GM21717 (cell line): ENCODE measurements around the gene GREB1.

Source experiments
- ATAC-seq: cut with Tn5 transposase; IDR thresholded peaks from one replicate; pipeline ENCODE4 v1.9.1; 2021; ENCODE audit warnings: mild to moderate bottlenecking, moderate library complexity; ENCODE audit not compliant: unreplicated experiment

The GREB1 gene

DNA sequence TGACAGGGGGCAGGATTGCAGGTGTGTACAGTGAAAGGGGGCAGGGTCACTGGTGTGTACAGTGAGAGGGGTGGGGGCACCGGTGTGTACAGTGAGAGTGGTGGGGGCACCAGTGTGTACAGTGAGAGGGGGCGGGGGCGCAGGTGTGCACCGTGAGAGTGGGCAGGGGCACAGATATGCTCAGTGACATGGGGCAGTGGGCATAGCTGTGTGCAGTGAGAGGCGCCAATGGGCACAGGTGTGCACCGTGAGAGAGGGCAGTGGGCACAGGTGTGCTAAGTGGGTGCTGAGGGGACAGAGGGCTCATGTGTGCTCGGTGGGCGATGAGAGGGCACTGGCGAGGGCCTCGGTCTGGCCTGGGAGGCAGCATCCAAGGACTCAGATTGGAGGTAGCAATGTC lies 63.0 kb downstream of the GREB1 start:
- ATAC-seq, result no peak

DNA sequence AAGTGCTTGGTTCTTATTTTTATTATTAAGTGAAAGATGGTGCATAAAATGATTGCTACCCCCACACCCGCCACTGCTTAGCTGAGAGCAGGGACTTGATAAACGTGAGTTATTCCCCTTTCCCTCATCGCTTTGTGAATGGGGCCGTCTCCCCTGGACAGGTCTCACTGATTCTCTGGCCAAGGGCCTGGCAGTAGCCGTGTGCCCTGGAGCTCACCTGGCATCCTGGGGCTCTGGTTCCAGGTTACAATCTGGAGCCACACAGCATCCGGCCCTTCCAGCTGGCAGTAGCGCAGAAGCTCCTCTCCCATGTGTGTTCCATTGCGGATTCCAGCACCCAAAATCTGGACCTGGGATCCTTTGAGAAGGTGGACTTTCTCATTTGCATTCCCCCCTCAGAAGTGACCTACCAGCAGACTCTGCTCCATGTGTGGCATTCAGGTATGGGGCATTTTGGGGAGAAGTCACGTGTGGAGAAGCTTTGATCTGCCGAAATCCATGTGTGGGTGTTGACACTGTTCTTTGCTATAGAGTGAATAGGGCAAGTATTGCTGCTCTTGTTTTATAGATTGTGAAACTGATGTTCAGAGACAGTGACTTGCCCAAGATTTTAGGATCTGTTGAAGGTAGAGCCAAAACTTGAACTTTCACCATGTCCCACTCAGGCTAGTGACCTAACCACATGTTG lies 63.8 kb downstream of the GREB1 start:
- no peak for ATAC-seq

- ATAC-seq, result no peak
These were observed 64.4 kb downstream of the GREB1 start for GRCh38 chr2:11598228-11598731.

DNA sequence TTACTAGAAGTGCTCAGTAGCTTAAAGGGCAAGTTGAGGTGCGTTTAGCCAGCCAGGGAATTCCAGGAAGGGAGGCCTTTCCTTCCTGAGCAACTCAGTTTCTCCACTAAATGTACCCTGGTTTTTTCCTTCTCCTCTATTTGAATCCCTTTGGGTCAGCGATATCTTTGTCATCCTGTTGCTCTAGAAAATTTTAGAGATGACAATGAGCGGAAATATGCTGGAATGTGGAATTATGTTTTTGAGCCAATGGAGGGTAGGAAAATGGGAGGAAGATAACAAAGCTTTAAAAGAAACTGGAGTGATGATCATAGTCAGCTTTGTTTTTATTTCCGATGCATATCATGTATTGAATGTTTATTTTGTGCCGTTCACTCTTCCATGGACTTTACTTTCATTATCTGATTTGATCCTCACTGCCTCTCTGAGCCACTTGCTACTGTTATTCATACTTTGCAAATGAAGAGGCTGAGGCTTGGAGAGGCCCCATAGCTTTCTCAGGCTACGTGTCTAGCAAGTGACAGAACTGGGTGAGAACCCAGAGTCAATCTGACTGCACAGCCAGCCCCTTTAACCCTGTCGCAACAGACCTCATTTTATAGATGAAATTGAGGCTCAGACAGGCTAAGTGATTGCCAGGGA lies 68.8 kb downstream of the GREB1 start:
- ATAC-seq, result no peak

DNA sequence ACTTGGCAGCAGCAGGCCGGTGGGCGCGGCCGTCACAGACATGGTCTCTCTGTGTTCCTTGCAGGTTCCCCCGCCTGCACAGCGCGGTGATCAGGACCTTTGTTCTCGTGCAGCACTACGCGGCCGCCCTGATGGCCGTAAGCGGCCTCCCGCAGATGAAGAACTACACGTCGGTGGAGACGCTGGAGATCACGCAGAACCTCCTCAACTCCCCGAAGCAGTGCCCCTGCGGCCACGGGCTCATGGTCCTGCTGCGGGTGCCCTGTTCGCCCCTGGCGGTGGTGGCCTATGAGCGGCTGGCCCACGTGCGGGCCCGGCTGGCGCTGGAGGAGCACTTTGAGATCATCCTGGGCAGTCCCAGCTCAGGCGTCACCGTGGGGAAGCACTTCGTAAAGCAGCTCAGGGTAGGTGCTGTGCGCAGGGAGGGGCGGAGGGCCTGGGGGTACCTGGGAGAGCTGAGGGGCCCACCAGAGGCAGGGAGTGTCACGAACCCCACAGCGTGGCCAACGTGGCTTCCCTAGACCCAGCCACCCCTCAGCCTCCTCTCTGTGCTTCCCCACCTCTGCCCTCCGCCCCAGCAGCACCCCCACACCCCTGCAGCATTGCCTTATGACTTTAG lies 76.9 kb downstream of the GREB1 start:
- ATAC-seq, result no peak

DNA sequence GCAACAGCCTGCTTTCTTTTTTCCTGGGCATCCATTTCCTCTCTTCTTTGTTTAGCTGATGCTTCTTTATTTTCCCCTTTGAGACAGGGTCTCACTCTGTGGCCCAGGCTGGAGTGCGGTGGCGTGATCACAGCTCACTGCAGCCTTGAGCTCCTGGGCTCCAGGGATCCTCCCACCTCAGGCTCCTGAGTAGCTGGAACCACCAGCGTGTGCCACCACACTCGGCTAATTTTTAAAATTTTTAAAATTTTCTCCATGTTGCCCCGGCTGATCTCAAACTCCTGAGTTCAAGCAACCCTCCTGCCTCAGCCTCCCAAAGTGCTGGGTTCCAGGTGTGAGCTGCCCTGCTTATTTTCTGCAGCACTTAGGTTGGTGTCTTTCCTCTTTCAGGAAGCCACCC lies 77.4 kb downstream of the GREB1 start:
- no peak for ATAC-seq

GRCh38 chr2:11612553-11613215 lies 78.8 kb downstream of the GREB1 start:
- no peak for ATAC-seq

DNA sequence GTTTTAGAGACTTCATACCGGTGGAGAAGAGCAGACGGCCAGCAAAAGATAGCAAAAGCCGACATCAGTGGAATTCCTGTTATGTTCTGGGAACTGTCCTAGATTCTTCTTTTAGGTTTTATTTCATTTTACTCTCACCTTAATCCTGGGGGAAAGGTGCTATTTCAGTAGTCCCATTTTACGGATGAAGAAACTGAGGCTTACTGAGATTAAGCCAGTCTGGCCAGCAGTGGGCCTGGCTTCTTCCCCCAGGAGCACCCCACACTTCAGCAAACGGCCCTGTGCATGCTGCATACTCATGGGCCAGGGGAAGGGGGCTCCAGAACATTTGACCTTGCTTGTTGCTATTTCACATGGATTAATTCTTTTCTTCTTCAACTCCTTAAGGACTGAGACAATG lies 79.5 kb downstream of the GREB1 start:
- no peak for ATAC-seq

DNA sequence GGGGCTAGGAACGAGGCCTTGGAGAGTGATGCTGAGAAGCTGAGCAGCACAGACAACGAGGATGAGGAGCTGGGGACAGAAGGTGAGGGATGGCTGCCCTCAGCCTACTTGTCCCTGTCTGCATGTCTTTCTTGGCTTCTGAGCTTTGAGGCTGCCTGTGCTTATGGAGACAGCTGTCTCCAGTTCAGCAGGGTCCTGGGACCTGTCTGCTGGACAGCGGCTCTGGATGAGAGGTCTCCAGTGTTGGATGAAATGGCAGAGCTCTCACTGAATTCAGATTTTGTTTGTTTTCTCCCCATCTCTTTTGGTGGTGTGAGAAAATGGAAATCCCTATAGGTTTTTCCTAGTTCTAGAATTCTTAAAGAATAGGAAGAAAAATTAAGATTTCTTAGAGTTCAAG lies 81.4 kb downstream of the GREB1 start:
- no peak for ATAC-seq

DNA sequence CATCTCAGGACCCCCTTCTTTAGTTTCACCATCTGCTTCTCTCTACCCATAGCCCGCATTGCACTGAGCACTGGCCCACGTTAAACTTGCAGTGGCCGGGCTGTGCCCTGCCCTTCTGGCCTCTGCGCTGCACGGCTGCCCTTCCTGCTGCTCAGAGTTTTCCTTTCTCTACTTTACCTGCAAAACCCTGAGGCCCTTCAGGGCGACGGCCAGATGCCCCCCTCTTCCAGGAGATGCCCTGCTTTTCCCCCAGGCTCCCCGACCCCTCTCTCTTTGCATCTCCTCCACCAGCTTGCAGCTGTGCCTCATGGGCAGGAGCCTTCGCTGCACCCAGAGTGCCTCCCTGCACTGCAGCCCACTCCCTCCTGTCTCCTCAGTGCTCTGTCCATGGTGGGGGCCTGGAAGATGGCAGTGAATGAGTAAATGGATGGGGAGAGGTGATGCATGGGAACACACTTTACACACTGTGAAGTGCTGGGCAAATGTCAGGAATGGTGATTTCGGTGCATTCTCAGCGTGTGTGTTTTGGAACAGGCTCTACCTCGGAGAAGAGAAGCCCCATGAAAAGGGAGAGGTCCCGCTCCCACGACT lies 82.3 kb downstream of the GREB1 start:
- no peak for ATAC-seq

DNA sequence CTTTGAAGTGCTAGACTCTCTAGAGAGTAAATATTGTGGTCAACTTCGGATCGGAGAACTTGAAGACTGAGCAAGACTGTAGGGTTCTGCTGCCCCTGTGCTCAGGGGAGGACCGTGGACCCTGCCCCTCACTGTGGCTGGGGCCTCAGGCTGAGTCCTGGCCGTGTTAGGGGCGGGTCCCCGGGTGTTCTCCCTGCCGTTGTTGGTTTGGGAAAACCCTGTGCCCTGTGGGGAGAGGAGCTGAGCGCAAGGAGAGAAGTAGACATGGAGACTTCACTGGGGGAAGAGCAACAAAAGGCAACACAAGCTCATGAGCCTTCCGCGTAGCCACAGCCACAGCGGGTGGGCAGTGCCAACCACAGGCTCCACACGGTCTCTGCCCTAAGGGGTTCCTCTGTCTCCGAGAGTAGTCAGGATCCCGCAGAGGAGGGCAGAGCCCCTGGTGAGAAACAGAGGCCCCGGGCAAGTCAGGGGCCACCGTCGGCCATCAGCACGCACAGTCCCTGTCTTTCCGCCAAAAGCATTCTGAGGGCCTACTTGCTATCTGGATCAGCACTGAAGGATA lies 83.1 kb downstream of the GREB1 start:
- ATAC-seq, result no peak

DNA sequence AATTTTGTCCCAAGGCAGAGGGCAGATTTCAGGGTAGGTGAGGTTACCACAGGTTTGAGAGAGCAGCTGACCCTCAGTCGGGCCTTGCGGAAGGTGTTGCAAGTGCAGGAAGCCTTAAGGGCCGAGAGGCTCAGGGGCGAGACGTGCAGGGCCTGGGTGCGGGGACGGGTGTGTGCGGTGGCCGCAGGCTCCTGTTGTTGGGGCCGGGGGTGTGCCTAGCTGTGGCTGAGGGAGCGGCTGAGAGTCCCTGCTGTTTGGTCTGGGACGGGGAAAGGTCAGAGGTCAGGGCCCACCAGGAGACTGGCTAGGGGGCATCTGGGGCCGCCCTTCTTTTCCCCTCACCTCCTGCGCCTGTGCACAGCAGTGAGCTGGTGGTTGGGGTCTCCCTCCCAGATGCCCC lies 83.7 kb downstream of the GREB1 start:
- ATAC-seq, result no peak

- ATAC-seq, result no peak
These were observed 84.3 kb downstream of the GREB1 start for GRCh38 chr2:11617984-11618707.

GRCh38 chr2:11618708-11619062 lies 84.8 kb downstream of the GREB1 start:
- ATAC-seq, result no peak

DNA sequence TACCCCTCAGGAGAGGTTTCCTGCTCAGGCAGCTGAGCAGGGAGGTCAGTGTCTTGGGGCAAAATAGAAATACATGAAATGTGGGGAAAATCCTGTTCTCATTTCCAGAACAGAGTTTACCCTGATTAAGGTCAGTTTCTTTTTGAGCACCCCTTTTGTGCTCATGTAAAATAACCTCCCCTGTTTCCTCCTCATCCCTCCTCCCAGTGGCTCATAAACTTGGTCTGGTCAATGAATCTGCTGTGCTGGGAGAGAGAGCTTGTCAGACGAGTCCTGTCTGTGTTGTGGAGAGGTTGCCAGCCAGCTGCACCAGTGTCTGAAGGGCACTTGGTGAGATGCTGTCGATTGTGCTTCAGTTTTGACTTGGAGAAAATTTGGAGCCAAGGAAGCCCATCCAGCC lies 87.6 kb downstream of the GREB1 start:
- no peak for ATAC-seq

- no peak for ATAC-seq
These were observed 88.8 kb downstream of the GREB1 start for GRCh38 chr2:11622611-11623010.

GRCh38 chr2:11624893-11625292 lies 91.0 kb downstream of the GREB1 start:
- no peak for ATAC-seq

DNA sequence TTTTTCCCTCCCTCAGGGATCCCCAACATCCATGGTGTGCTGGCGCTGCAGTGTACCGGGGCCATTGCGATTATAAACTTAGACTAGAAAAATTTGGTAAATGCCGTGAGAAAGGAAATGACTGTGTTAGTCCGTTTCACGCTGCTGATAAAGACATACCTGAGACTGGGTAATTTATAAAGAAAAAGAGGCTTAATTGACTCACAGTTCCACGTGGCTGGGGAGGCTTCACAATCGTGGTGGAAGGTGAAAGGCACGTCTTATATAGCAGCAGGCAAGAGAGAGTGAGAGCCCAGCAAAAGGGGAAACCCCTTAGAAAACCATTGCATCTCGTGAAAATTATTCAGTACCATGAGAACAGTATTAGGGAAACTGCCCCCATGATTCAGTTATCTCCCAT lies 91.8 kb downstream of the GREB1 start:
- no peak for ATAC-seq

DNA sequence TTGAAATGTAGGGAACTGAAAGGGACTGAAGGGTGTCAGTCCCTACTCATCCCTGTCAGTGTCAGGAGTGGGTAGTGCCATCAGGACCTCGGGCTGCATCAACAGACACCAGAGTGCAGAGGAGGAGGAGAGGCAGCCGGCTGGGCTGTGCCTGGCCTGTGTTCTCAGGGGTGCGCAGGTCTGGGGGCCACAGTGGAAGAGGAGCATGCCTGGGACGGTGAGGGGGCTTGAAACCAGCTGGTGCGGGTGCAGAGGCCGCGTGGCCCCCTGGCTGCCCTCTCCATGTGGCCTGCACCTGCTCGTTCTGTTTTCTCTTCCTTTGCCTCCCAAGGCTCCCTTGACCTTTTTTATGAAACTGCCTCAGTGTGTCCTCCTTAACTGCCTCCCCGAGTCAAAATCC lies 94.8 kb downstream of the GREB1 start:
- ATAC-seq, result no peak

- no peak for ATAC-seq
These were observed 95.4 kb downstream of the GREB1 start for GRCh38 chr2:11629215-11629614.
